GM23248 (cell line): Measurements from ENCODE around the gene C3orf52. TPM values are rescaled to one million over a fixed set of nuclear protein-coding genes. Genes with fewer than 3 reads are reported as not detected.

Experiments used
- DNase-seq: peaks from one replicate; pipeline ENCODE4 v3.0.0-alpha.2; 2015
- H2AFZ ChIP-seq: fragments of 200-600 bp; sonication (generic); 2 replicates; pipeline ENCODE4 v1.6.1; 2016; ENCODE audit warnings: antibody characterized with exemption
- H3F3A ChIP-seq: fragments of 200-600 bp; sonication (generic); 2 replicates; pipeline ENCODE4 v1.6.1; 2016; ENCODE audit warnings: mild to moderate bottlenecking, antibody characterized with exemption, mixed run types; ENCODE audit not compliant: insufficient read depth
- H3K27ac ChIP-seq: fragments of 200-600 bp; sonication (generic); 2 replicates; pipeline ENCODE4 v1.5.1; 2016; ENCODE audit warnings: mild to moderate bottlenecking
- H3K27me3 ChIP-seq: fragments of 200-600 bp; sonication (generic); replicated peaks from 2 replicates; pipeline ENCODE4 v1.6.1; 2016; ENCODE audit warnings: mild to moderate bottlenecking; ENCODE audit not compliant: insufficient read depth
- H3K36me3 ChIP-seq: fragments of 200-600 bp; sonication (generic); 2 replicates; pipeline ENCODE4 v1.6.1; 2016; ENCODE audit warnings: low read depth, mild to moderate bottlenecking
- H3K4me1 ChIP-seq: fragments of 200-600 bp; sonication (generic); 2 replicates; pipeline ENCODE4 v1.6.1; 2016; ENCODE audit warnings: mild to moderate bottlenecking; ENCODE audit not compliant: insufficient read depth
- H3K4me2 ChIP-seq: fragments of 200-600 bp; sonication (generic); one replicate; pipeline ENCODE4 v1.6.1; 2016; ENCODE audit warnings: mild to moderate bottlenecking; ENCODE audit not compliant: unreplicated experiment
- H3K4me3 ChIP-seq: fragments of 200-600 bp; sonication (generic); 2 replicates; pipeline ENCODE4 v1.5.1; 2016; ENCODE audit warnings: mild to moderate bottlenecking
- H3K79me2 ChIP-seq: fragments of 200-600 bp; sonication (generic); 2 replicates; pipeline ENCODE4 v1.6.1; 2016; ENCODE audit warnings: mild to moderate bottlenecking; ENCODE audit not compliant: insufficient read depth
- H3K9ac ChIP-seq: fragments of 200-600 bp; sonication (generic); 2 replicates; pipeline ENCODE4 v1.6.1; 2016; ENCODE audit warnings: mild to moderate bottlenecking
- H3K9me2 ChIP-seq: fragments of 200-600 bp; sonication (generic); 2 replicates; pipeline ENCODE4 v1.6.1; 2016; ENCODE audit warnings: mixed run types, mild to moderate bottlenecking, moderate library complexity; ENCODE audit not compliant: insufficient read depth
- H3K9me3 ChIP-seq: fragments of 200-600 bp; sonication (generic); one replicate; pipeline ENCODE4 v1.6.1; 2017; ENCODE audit warnings: low read depth
- H4K20me1 ChIP-seq: fragments of 200-600 bp; sonication (generic); 2 replicates; pipeline ENCODE4 v1.6.0; 2016; ENCODE audit not compliant: insufficient read depth
- EZH2 ChIP-seq: fragments of 200-600 bp; sonication (generic); IDR thresholded peaks from 2 replicates; pipeline ENCODE4 v1.6.1; 2018; ENCODE audit warnings: antibody characterized with exemption, mild to moderate bottlenecking; ENCODE audit not compliant: insufficient read depth, poor library complexity, severe bottlenecking
- EZH2phosphoT487 ChIP-seq: fragments of 200-600 bp; sonication (generic); IDR thresholded peaks from 2 replicates; pipeline ENCODE4 v1.6.1; 2018; ENCODE audit warnings: antibody characterized with exemption, moderate library complexity, mild to moderate bottlenecking, low read depth; ENCODE audit not compliant: insufficient read depth
- WGBS, 2 experiments: methylation state at CpG; one replicate each; pipeline ENCODE4 v1.1.6; 2015 to 2017; ENCODE audit warnings: low lambda C conversion rate in 2 of 2, low coverage in 1 of 2; ENCODE audit errors: missing lambda C conversion rate in 2 of 2; 5-methylcytosine and 5-hydroxymethylcytosine counted together
- in situ Hi-C: fragments of 300-500 bp; cut with MboI; formaldehyde crosslinking; loops from 2 replicates; pipeline ENCODE4 v1.15.0; 2020
- polyA plus RNA-seq: library from polyadenylated mRNA; unstranded; fragments of >200 nt; fragmentation: Nextera tagmentation; extraction: Ambion mirVana; gene quantifications from 2 replicates; pipeline ENCODE4 v1.2.1, GENCODE V29; 2016
- total RNA-seq: library from RNA; depleted of rRNA; stranded (reverse); fragments of >200 nt; shearing (Covaris generic); gene quantifications from 2 replicates; pipeline ENCODE4 v1.2.3, GENCODE V29; 2014

C3orf52 gene
- total and polyA plus RNA-seq, 2 experiments from 2014 or later: 1.6 to 3.5 TPM

- Histone ChIP-seq H3F3A (peaks cover 11% of the 10 kb centered on the region), H3K36me3 (no peaks in the 10 kb centered on the region), H3K27me3 (no peaks in the 10 kb centered on the region), H3K9me2 (no peaks in the 10 kb centered on the region), H3K9ac (no peak overlapping the region), H3K27ac (no peak overlapping the region), H3K4me2 (no peak overlapping the region), H3K4me3 (no peak overlapping the region), H3K79me2 (peaks cover 47% of the 10 kb centered on the region), H2AFZ (no peak overlapping the region), H3K9me3 (no peaks in the 10 kb centered on the region), H3K4me1 (peaks cover 13% of the 10 kb centered on the region; the same call in 1 of the 2 replicates), H4K20me1 (no peaks in the 10 kb centered on the region)
- WGBS, 2 experiments: 65 to 67% methylated on average over 4 of the region's 4 CpGs
- no peak for TF ChIP-seq EZH2phosphoT487
- TF ChIP-seq EZH2: no peak
- no peak for DNase-seq
- in situ Hi-C loops: no loop called here
Measured at GRCh38 chr3:112088944-112089343, 2.8 kb downstream of the C3orf52 start.

GRCh38 chr3:112089956-112090886, 4.0 kb downstream of the C3orf52 start:
- no peaks in the 10 kb centered on the region for H3K36me3 ChIP-seq
- no peak overlapping the region for H3K27ac ChIP-seq
- in situ Hi-C loops: no loop called here
- H3K9me2 ChIP-seq: no peaks in the 10 kb centered on the region
- no peak for DNase-seq
- H2AFZ ChIP-seq: no peak overlapping the region
- peaks cover 13% of the 10 kb centered on the region; the same call in 1 of the 2 replicates for H3K4me1 ChIP-seq
- H3K9me3 ChIP-seq: no peaks in the 10 kb centered on the region
- H3K4me2 ChIP-seq: no peak overlapping the region
- no peaks in the 10 kb centered on the region for H3K27me3 ChIP-seq
- TF ChIP-seq EZH2 (no peak), EZH2phosphoT487 (no peak)
- H3K79me2 ChIP-seq: peaks cover 47% of the 10 kb centered on the region
- WGBS, 2 experiments: 89 to 91% methylated on average over 9 of the region's 9 CpGs
- no peak overlapping the region for H3K9ac ChIP-seq
- H3F3A ChIP-seq: peaks cover 5% of the 10 kb centered on the region
- H3K4me3 ChIP-seq: no peak overlapping the region
- H4K20me1 ChIP-seq: no peaks in the 10 kb centered on the region

GRCh38 chr3:112090887-112091586, 4.8 kb downstream of the C3orf52 start:
- no peak overlapping the region for H2AFZ ChIP-seq
- H3K27ac ChIP-seq: no peak overlapping the region
- H3F3A ChIP-seq: peaks cover 7% of the 10 kb centered on the region
- TF ChIP-seq EZH2phosphoT487 (no peak), EZH2 (no peak)
- H3K9me2 ChIP-seq: no peaks in the 10 kb centered on the region
- H3K4me1 ChIP-seq: peaks cover 13% of the 10 kb centered on the region; the same call in 1 of the 2 replicates
- no peaks in the 10 kb centered on the region for H3K27me3 ChIP-seq
- H3K36me3 ChIP-seq: no peaks in the 10 kb centered on the region
- H3K9me3 ChIP-seq: no peaks in the 10 kb centered on the region
- peaks cover 47% of the 10 kb centered on the region for H3K79me2 ChIP-seq
- DNase-seq: no peak
- 77 to 79% methylated on average over 6 of the region's 6 CpGs for WGBS, 2 experiments
- no peak overlapping the region for H3K4me2 ChIP-seq
- H4K20me1 ChIP-seq: no peaks in the 10 kb centered on the region
- H3K9ac ChIP-seq: no peak overlapping the region
- in situ Hi-C loops: no loop called here
- H3K4me3 ChIP-seq: no peak overlapping the region

- peaks cover 17% of the 10 kb centered on the region for H3K4me1 ChIP-seq
- no peak overlapping the region for H3K4me3 ChIP-seq
- H3K9me2 ChIP-seq: no peaks in the 10 kb centered on the region
- no peaks in the 10 kb centered on the region for H3K27me3 ChIP-seq
- 75 to 80% methylated on average over 6 of the region's 6 CpGs for WGBS, 2 experiments
- 0 out of 2 replicates have a peak overlapping the region, but pooled peaks have one; percentile 10 for H2AFZ ChIP-seq
- H3K27ac ChIP-seq: no peak overlapping the region
- peaks cover 46% of the 10 kb centered on the region for H3K79me2 ChIP-seq
- no peaks in the 10 kb centered on the region for H4K20me1 ChIP-seq
- H3K9me3 ChIP-seq: no peaks in the 10 kb centered on the region
- in situ Hi-C loops: no loop called here
- H3F3A ChIP-seq: peaks cover 14% of the 10 kb centered on the region
- H3K9ac ChIP-seq: no peak overlapping the region
- H3K36me3 ChIP-seq: no peaks in the 10 kb centered on the region
- peak overlapping the region; percentile 10 for H3K4me2 ChIP-seq
- DNase-seq: peak; percentile 31
- TF ChIP-seq EZH2phosphoT487 (no peak), EZH2 (no peak)
Measured at GRCh38 chr3:112092496-112093179, 6.4 kb downstream of the C3orf52 start.
